ENCODE results near the gene ADAMTS1.
"Not testable (repeated sequence)": the region's sequence is repeated elsewhere in the genome, so short reads cannot be mapped to it uniquely, and the experiment has no call there.

The ADAMTS1 gene

DNA sequence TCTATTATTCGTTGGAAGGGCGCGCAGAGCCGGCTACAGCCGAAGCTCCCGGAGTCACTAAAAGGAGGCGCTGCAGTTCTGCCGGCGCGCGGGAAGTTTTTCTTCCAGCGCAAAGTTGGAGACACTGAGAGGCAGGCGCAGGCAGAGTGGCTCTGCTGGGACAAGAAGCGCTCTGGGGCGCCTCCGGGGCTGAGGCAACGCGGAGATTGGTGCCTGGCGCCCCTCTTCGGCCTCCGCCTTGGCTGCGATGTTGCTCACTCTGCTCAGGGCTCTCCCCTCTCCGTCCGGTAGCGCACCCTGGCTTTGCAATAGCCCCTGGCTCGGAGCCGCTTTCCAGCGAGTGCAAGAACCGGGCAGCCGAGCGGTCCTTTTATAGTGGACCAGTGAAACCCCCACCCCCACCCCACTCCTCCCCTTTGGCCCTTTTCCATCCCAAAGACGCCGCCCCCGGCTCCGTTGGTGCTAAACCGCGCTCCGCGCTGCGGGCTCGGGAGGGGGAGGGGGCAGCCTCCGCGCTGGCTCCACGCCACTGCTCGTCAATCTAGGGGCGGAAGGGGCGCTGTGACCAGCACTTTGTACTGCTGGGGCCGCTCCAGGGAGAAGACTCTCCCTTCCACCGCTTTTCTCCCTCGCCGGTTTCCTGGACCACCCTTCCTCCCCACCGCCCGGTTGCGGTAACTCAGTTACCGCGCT lies at the start of gene ADAMTS1:
TSS of gene ADAMTS1 (minus strand) at position 344 of the 693 bp plus-strand sequence. CDS start 455 bp downstream, outside the sequence.
- no peak for DNase-seq (ENCODE audit: low read depth)

DNA sequence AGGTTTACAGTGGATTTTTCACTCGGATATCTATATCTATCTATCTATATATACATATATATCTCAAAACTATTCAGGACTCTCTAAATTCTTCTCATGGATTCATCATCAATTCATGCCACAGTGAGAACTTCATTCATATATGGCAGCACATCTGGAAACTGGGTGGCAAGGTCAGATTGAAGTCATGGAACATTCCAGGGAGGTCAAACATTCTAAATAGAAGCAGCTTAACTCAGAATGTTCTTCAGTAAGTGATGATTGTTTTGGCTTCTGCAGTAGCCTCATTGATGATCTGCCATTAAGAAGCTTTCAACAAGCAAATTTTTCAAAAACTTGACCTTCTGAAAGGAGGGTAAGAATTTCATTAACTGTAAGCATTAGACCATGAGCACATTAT lies 46.9 kb upstream of the ADAMTS1 start:
- DNase-seq (ENCODE audit: low read depth), result no peak

DNA sequence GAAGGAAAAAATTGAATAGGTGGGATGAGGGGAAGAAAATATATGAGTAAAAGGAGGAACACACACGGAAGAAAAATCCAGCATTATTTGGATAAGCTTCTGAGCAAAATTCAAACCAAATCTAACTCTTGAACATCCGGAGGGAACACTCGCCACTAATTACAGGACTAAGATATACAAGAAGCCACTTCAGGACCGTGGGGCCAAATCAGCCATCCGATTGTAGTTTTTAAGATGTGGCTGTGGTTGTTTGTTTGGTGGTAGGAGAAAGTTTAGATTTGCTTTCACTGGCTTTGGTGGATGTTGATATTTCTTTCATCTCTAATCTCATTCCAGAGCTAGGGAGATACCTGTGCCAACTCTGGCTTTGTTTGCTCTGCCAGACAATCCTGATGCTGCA lies 43.7 kb upstream of the ADAMTS1 start:
- no peak for DNase-seq (ENCODE audit: low read depth)

DNA sequence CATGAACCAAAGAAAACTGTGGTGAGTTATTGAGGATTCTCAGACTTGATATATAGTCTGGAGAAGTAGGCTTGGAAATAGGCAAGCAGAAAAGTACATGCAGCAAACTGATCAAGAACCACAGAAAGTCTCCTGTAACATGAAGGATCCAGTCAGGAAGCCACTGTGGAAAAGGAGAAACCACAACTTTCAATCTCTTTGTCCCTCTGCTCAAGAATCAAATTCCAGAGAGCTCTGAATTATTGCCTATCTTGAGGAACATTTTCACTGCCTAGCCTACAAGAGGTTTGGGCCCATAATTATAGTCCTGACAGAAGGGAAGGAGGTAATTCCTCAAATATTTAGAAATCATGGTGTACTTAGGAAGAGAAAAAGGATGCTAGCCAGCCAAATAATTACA lies 43.0 kb upstream of the ADAMTS1 start:
- no peak for DNase-seq (ENCODE audit: low read depth)

DNA sequence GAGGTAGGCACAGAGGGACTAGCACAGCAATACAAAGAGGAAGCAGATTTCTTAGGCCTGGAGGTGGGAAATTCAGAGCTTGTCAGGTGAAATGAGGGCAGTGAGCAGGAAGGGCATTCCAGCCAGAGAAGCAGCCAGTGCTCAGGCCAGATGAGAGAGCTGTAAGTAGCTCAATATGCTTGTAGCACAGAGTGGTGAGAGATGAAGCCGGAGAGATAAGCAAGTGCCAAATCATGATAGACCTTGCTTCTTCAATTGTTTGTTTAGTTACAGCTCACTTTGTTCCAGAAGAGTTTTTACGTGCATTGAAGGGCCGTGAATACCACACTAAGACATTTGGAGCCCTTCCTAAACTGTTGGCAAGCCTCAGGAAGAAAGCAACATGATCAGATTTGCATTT lies 42.0 kb upstream of the ADAMTS1 start:
- no peak for DNase-seq (ENCODE audit: low read depth)

DNA sequence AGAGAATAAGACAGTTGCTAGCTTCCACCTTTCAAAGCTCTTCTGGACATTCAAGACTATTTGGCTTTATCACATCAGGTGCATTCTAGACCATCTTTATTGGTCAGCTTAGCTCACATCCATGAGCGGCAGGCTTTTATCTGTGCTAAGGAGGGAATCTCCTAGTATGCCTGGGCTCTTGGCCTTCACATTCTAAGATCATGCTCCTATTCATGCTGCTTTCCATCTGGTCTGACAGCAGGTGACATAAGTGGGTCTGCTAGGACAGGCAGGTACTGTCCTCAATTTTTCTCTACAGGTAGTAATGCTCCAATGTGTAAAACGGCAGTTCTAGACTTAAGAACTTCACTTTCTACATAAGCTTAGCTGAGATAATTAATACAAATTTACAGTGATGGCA lies 39.2 kb upstream of the ADAMTS1 start:
- DNase-seq (ENCODE audit: low read depth), result no peak

DNA sequence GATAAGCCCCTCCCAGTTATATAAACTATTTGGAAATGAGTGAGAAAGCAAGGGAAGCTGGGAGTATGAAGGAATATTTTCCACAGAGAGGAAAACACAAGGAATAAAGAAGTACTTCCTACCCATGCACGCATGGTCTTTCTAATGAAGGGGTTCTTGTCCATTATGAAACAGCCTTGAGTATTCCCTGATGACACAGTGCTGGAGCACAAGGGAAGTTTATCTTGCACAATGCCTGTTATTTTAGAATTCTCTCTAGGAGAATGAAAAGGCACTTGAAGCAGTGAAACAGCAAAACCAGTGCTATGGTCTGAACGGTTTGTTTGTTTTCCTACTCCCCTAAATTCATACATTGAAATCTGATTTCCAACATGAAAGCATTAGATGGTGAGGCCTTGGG lies 38.6 kb upstream of the ADAMTS1 start:
- no peak for DNase-seq (ENCODE audit: low read depth)

DNA sequence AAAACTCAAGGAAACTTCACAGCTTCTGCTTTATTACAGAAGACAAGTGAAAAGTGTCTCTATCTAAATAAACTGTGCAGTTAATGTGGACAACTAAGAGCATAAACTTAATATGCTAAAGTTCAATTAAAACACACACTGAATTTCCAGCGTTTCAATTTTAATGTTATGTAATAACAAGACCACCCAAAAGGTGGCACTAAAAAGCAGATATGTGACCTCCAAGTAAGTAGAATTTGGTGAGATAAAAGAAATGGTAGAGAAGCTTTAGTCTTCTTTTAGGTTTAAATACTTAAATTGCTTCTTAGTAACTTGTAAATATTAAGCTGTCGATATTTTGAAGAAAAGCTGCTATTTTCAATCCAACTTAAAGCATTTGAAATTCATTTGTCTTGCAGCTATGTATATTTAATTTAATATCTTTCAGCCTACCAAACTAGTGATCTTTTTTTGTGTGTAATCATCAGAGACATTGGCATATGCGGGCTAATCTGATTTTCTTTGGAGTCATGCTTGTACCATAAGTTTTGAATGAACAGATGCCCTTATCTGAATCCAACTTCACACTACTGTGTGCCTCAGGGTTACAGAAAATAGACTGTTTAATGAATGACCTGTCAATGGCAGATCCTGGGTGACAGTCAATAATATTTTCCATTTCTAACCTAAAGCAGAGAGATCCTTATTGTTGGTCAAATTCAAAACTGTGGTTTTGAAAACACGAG lies 36.5 kb upstream of the ADAMTS1 start:
- no peak for DNase-seq (ENCODE audit: low read depth)

DNA sequence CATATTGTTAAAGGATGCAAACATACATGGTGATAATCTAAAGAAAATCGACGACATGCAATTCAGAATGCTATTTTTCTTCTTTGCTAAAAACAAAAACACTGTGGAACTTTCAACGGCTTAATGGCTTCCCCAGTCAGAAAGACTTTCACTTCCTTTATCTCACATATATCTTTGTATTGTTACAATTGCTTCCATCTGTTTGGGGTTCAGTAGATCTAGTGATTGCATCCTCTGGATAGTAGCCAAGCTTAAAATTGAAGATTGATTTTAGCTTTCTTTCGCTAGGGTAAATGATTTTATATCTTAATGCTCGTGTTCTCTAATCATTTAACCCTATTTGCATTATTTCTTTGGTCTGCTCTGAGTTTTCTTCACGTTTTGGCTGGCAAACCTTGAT lies 31.8 kb upstream of the ADAMTS1 start:
- DNase-seq (ENCODE audit: low read depth), result no peak

DNA sequence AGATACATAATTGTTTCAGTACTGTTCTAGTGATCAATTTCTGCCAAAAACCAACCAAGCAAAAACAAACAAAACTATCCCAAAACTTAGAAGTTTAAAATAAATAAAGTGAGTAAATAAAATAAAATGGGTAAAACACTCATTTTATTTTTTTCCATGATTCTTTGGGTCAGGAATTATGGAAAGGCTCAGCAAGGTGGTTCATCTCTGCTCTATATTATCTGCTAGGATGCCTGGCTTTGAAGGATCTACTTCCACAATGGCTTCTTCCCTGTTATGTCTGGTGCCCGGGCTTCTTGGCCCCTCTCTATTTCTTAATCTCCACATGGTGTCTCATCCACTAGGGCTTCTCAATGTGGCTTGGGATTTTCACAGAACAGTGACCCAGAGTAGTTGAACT lies 29.1 kb upstream of the ADAMTS1 start:
- no peak for DNase-seq (ENCODE audit: low read depth)

DNA sequence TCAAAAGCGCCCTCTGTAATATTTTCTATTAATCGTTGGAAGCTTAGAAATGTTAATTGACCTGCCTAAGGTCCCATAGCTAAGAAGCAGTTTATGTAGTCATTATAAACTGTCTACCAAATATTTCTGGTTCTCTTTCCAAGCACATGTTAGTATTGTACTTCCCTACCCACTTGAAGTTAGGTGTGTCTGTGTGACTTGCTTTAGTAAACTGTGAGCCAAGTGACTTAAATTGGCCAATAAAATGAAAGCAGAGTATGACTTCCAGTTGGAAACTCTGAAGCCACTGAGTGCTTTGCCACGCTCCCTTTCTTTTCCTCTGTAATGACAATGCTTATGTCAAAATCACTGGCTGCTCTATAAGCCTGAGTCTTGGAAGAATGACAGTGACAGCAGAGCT lies 20.6 kb upstream of the ADAMTS1 start:
- no peak for DNase-seq (ENCODE audit: low read depth)

DNA sequence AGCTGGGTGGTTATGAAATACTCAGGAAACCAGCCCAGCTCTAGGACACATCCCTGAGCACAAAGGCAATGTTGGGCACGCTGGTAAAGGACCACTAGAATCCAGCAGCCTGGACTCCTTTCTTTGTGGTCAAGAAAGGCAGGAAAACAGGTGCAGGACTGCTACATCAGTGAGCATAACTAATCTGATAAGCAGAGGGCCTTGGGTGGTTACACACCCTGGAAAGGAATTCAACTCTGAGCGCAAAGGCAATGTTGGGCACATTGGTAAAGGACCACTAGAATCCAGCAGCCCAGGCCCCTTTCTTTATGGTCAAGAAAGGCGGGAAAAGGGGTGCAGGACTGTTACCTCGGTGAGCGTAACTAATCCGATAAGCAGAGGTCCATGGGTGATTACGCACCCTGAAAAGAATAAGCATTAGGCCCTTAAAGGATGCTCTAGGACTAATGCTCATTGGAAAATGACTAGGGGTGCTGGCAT lies 11.7 kb upstream of the ADAMTS1 start:
- DNase-seq (ENCODE audit: low read depth), result not testable (repeated sequence)

DNA sequence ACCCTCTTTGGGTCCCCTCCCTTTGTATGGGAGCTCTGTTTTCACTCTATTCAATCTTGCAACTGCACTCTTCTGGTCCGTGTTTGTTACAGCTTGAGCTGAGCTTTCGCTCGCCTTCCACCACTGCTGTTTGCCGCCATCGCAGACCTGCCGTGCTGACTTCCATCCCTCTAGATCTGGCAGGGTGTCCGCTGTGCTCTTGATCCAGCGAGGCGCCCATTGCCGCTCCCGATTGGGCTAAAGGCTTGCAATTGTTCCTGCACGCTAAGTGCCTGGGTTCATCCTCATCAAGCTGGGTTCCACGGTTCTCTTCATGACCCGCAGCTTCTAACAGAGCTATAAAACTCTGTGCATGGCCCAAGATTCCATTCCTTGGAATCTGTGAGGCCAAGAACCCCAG lies 9.5 kb upstream of the ADAMTS1 start:
- DNase-seq (ENCODE audit: low read depth), result not testable (repeated sequence)

DNA sequence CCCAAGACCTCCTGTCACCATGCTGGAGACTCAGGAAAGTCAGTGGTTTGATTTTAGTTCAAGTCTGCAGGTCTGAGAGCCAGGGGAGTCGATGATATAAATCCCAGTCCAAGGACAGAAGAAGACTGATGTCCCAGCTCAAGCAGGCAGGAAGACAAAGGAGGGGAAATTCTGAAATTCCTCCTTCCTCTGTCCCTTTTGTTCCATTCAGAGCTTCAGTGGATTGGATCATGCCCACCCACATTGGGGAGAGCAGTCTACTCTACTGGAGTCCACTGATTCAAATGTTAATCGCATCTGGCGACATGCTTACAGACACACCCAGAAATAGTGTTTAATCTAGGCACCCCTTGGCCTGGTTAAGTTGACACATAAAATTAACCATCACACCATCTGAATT lies 7.2 kb upstream of the ADAMTS1 start:
- DNase-seq (ENCODE audit: low read depth), result no peak

DNA sequence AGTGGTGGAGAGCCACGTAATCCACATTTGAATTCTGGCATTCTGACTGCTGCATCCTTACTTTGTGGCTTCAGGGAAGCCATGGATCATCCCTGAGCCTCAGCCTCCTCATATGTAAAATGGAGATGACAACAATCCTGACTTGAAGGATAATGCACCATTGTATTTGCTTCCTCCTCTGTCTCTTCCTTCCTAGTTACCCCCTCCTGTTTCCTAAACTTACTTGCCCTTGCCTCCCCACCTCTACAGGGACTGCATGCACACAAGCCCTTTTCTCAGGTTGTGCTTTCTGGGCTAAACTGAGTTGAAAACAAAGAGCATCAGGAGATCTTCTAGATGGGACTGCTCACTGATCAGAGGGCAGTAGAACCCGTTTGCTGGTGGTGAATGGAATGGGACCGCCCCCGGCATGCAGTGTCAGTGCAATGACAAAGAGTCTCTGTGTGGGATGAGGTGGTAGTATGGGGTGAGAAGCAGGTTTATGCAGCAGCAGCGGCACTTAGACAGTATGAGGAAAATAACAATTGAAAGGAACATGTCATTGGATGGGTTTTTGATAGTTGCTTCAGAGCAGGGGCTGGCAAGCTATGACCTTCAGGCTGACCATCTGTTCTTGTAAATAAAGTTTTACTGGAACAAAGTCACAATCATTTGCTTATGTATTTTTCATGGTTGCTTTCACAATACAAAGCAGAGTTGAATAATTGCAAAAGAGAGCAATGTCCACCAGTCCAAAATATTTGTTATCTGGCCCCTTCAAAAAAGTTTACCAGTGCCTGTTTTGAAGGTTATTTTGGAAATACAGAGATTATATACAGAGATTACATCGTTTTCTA lies 6.1 kb upstream of the ADAMTS1 start:
- DNase-seq (ENCODE audit: low read depth), result no peak

DNA sequence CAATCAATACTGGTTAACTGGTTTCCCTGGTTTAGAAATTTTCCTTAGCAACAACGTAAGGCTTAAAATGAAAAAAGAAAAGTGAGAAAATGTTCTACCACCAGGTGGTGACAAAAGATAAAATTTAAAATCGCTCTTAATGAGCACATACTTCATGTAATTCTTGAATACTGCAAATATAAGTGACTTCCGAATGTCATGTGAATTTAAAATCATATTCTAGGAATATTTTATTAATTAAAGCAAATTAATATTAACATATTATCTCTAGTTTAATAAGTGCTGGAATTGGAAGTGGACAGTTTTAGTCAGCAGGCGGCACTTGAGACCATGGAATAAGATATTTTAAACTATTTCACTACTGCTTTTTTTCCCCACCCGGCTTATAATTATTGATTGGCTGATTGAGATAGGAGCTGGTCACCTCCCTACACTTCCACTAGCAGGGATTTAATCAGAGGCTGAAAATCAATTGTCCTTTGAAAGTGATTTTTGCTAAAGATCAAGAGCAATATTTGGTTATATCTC lies 5.0 kb upstream of the ADAMTS1 start:
- no peak for DNase-seq (ENCODE audit: low read depth)

DNA sequence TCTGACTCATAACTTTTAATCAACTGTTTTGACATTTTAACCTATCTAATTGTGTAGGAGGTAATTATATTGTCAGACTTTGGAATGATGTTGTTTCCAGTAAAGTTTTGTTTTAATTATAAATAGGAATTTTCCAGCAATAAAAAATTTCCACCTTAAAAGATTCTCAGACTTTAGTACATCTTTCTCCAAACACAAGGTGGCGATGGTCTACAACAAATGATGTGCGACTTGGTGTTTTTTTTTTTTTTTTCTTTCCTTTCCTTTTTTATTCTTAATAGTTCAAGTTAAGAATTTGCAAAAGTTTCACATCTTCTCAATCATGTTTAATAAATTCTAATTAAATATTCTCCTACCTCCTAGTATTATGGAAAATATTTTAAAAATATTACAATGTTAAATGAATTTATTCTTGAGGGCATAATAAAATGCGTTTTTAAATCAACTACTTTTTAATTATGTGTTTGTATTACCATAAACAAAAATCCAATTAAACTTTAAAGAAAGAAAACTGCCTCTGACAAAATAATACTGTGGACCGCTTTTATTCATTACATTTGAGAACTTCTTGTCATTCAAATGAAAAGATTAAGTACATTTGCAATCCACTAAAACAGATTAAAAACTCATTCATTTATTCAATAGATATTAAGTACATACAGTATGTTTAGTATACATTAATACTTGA lies 4.4 kb upstream of the ADAMTS1 start:
- DNase-seq (ENCODE audit: low read depth), result no peak

DNA sequence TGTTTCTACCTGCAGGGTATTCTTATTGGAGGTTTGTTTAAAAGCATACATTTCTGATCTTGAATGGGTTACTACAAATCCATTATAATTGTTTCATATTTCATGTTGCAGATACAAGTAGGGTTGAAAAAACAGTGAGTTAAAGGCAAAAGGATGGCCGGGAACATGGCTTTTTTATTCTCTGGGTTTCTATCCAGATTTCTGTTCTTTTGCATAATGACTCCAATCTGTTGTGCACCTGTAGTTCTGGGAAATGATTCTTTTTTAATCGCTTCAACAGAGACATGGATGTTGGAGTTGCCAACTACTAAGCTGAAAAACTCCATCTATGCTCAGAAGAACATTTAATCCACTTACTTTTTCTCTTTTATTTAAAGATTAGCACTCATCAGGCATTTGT lies 2.7 kb upstream of the ADAMTS1 start:
- no peak for DNase-seq (ENCODE audit: low read depth)

DNA sequence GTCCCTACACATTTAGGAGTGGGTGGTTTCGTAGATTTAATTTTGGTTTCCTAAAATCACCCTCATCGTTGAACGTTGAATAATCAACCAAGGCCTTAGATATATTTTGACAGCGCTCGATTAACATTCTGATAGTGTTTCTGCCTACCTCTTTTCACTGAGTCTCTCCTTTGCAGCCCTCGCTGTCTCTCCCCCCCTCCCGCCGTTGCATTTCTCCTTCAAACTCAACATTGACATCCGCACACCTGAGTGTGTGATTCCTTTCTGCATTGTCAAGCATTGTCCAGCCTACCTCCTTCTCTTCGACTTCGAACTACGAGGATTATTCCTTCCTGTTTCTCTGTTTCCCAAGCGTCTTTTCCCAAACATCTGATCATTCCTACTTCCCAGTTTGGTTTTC lies 1.8 kb upstream of the ADAMTS1 start:
- no peak for DNase-seq (ENCODE audit: low read depth)

DNA sequence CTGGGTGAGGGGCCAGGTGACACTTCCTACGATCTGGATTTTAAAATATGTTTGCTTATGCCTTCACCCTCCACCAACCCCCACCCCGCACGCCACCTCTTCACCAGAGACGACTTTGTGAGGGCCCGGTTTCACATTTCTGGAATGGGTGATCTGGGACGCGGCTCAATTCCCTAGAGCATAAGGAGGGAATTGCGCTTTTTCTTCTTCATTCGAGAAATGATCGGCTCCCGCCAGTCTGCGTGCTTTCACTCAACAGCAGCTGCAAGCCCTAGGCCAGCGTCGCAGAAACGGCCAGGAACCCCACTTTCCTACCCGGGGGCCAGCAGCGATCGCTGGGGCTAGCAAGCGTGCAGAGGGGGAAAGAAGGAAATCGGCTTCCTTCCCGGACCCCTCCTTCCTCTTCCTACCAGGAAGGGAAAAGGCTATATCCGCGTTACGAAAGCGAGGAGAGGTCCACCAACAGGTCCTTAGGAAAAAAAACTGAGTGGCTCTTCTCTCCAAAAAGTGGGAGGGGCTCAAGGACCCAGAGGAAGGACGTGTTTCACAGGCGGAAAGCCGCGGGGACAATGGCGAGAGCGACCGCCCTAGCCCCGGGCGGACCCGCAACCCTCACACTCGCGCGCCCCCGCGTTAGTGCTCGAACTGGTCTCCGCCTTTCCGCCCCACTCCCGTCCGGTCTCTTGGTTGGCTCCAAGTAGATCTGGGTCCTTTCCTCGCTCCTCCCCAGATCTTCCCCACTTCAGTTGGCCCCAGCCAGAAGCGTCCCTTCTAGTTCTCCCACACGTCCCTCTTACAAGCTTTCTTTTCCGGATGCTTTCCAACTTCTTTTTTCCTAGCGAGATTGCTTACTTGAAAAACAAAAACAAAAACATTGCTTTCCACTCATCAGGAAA lies 1.1 kb upstream of the ADAMTS1 start:
- DNase-seq (ENCODE audit: low read depth), result no peak

DNA sequence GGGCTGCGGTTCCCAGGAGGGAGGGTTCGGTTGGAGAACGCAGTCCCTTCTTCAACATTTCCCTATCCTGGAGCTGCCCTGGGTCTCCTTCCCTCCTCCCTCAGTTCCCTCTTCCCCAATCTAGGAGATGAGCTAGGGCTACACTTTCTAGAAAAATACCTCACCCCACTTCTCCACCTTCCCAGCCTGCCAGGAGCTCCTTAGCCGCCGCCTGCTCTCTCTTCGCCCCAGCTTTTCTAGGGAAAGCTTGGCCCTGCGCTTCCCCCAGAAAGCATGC lies 488 bp upstream of the ADAMTS1 start:
- no peak for DNase-seq (ENCODE audit: low read depth)

All from activated gamma-delta T cell treated with anti-CD3 and anti-CD28 coated beads, Interleukin-2, amount 50 U/mL, for 16 hours (primary cell).